ENCODE measurements around the gene ISM1.
A peak's percentile ranks its signal among the peaks of the same experiment; 100 is the strongest.

The ISM1 gene

DNA sequence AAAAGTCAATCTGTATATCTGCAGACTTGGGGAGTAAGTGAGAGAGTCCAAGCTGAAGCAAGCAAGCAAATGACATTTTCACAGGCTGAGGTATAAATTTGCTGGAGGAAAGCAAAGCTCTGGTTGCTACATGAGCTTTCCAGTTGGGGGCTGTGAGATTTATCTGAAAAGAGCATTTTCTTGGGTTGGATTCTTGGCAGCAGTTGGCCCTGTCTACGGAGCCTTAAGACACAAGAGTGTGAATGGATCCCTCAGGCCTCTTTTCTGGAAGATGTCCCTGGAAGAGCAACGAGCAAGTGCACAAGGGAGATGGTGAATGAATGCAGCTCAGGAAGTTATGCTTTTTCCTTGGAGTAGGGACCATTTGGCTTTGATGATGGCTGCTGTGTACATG, 30.8 kb downstream of the ISM1 start:
- DNase-seq: no peak

DNA sequence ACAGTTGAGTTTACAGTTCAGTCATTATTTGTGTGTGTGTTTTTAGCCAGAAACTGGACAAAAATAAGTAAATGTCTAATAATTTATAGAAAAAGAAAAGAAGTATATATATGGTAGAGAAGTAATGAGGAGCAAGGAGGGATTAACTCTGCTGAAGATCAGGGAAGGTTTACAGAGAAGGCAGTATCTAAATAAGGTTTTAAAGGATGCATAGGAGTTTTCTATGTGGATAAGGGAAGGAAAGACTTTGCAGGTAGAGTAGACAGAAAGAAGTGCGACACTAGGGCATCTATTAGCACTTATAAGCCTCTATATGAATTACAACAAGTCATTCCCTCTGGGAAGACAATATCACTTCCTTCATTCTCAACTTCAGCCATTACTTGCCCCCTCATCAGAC, 34.3 kb downstream of the ISM1 start:
- DNase-seq: no peak

DNA sequence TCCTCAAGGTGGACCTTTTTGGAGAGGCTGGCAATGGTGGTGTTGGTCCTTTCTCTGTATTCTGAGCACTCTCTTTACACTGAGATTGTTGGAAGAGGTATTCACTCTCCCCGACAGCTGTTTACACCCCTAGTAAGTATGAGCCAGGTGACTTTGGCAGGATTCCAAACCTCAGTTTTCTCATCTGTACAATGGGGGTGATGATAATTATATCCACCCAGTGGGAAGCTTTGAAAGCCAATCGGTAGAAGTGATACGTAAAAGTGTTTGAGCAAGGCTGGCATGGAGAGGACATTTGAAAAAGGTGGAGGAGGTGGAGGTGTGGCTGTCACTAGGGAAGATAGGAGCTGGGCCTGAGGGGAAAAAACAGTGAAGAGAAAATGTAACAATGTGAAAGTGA, 35.5 kb downstream of the ISM1 start:
- DNase-seq: no peak

DNA sequence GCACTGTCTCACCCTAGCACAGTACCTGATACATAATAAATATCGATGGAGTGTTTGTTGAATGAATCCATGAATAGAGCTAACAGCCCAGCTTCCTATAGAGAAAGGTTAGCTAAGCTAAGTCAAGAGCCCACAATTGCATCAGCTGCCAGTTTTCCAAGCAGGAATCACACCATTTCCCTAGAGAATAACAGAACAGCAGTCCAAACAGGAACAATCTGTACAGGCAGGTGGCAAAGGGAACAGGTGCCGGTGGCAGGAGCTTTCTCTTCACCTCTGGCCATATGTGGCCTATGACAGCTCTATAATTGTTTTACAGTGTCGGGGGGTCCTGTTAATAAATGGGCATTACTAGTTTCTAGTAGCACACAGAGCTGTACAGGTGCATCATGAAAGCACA, 38.8 kb downstream of the ISM1 start:
- no peak for DNase-seq

DNA sequence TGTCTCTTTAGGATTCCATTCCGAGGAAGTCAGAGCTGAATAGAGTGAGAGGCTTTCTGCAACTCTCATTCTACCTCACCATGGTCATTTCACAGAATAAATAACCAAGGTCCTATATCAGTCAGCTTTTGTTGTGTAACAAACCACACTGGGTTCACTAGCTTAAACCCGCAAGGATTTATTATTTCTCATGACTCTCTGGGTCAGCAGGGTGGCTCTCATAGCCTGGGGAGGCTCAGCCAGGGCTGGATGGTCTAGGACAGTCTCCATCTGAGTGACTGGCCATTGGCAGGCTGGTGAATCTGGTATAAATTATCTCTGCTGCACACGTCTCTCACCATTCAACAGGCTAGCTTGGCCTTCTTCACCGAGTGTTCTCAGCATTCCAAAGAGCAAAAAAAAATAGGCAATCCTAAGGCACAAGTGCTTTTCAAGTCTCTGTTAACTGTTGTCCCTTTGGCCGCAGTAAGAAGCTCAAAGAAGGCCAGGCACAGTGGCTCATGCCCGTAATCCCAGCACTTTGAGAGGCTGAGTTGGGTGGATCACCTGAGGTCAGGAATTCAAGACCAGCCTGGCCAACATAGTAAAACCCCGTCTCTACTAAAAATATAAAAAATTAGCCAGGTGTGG, 39.7 kb downstream of the ISM1 start:
- DNase-seq: no peak

DNA sequence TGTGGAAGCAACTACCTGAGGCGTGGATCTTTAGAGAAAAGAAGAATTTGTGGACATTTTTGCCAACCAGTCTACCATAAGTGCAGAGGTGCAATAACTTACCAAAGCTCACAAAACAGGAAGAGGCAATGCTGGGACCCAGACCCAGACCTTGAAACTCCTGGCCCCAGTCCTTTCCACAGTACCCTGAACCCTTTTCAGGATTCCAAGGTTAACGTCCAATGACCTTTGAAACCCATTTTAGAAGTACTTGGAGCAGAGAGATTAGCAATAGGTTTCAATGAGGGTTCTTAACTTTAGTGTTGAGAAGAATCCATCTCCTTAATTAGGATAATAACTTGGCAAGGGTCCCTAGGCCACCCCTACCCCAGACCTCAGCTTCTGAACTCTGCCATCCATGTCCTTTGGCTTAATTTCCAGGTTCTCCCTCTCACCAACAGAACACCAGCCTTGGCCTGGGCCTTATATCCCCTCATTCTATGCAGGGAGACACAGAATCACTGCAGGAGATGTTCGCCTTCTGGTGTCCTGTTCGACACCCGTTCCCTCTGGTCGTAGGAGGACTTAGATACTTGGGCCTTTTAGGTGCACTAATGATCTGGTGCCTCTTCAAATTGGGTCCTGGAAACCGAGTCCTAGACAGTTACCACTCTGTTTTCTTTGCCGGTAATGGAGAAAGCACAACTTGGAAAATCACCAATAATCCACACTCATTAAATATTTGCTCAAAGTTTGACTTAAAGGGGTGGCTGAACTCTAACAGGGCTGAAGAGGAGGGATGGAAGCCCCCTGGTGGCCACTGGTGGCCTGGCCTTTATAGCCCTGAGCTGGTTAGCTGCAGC, 40.6 kb downstream of the ISM1 start:
- DNase-seq: peak in 9 of 51 donors; percentile 0 to 37 (median 6)

DNA sequence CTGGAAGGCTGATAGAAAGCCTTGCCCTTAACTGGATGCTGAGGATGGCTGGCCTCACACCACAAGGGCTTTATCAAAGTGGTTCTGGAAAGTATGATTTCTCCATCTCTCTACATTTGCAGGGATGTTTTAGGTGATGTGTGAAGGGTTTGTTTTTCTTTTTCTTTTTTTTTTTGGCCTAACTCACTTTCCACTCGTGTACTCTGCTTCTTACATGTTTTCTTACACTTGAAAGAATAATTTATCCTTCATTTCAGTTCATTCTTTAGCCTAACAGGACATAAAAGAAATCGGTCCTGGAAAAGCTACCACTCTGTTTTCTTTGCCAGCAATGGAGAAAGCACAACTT, 41.2 kb downstream of the ISM1 start:
- no peak for DNase-seq

DNA sequence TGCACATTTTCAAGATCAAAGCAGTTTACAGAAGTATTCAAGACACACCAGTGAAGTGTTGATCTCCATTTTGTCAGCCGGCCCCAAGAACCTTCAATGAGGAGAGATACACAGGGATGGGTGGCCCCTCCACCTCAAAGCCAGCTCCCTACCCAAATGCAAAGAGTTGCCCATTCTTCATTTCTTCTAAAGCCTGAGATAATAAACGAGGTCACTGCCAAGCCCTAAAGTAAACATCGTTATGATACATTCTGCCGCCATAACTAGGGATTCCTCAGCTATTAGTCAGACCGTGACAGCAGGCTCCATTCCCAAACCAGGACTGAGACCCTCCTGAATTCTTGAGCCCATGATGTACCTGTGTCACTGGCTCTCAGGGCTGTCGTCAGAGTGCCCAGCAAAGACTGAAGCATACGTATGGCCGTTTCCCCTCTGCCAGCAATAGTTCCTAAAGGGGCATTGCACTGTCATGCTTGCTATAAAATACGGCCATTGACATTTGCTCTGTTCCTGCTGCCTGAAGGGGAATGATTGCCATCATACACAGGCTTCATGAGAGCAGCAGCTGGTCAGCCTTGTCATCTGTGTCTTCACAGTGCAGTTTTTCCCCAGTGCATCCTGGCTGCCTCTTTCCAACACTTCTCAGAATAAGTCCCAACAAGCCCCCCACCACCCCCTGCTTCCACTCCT, 41.7 kb downstream of the ISM1 start:
- no peak for DNase-seq

DNA sequence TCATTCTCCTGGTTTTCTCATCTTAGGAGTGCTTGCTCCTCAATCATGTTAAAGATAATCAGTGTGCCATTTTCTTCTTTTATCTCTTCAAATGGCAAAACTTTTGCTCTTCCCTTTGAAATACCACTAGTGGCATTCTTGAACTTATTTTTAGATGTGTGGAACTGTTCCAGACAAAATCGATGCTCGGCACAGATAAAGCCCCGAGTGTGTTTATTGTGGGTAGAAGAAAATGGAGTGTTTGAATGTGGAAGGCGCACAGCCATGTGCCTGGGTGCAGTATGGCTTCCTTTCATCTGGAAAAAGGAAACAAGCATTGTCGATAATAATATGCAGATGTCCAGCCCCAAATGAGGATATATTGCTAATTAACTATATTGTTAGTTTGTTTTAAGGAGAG, 42.4 kb downstream of the ISM1 start:
- no peak for DNase-seq

DNA sequence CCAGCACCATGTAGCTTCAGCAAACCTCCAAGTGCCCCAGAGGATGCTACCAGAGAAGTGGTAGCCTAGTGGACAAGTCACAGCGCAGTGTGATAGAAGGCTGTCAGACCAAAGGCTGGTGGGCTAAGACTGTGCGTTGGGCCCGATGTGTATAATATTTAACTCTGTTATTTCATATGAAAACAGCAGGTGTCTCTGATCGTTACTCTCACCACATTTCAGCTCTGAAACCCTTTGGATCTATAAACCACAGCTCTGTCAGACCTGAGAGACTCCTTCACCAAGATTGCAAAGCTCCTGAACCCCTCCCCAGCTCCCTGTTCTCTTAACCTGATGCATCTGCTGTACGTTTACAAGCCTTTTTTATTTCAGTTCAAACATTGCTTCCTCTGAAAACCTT, 43.8 kb downstream of the ISM1 start:
- DNase-seq: no peak

DNA sequence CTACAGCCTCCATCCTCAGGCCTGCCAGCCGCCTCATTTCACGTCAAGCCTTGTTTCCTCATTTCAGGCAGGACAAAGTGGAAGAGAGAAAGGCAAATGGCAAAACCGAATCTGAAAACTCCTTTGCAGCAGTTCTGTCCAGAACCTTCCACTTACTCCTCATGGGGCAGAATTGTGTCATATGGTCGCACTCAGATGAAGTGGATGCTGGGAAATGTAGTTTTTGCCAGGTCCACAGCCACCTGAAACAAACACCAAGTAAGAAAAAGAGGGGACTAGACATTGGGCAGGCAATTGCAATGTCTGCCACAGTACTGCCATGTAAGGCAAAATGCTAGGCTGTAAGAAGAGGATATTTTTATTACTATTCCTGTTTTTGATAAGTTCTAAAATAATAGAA, 44.9 kb downstream of the ISM1 start:
- DNase-seq: no peak

DNA sequence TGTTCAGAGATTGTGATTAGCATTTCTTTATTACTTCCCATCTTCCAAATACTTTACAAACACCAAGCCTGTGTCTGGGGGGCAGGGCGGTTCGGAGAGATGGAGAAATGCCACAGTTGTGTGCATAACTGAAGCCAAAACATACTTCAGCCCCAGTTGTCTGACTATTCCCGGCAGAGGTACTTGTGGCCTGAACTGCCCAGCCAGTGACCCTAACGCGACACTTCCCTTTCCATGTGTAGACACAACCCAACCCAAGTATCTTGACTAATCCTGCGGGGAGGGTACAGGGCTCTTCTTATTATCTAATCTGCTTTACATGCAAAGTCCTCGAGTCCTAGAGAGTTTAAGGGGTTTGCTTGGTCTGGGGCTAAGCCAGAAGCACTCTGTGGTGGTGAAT, 46.2 kb downstream of the ISM1 start:
- no peak for DNase-seq

DNA sequence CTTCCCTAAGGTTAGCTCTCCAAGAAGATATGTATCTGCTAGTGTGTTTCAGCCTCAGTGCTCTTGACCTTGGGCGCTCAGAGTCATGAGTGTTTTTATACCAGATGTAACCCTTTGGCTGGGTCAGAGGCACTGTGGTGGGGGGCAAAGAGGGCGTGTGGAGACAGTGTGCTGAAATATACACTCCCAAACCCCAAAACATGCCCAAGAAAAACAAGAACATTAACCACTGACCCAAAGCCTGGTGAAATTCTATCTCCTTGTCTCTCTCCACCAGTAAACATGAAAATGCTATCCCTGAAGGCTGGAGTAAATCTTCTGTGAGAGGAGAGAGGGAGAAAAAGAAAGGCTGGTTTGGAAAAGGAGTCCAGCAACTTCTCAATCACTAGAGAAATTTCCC, 47.9 kb downstream of the ISM1 start:
- no peak for DNase-seq

DNA sequence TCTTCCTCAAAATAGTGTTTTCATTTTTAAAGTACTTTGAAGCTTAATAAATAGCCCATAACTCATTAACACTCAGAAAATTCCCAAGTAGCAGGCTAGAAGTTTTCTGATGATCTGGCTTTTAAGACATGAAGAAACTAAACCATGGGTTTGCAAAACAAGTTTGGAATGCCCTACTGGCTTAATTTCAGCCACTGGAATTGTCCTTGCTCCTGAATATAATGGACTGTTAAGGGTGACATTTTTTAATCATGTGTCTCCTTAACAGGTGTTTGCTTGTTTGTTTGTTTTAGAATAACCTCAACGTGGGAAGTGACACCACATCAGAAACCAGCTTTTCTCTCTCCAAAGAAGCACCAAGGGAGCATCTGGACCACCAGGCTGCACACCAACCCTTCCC, 49.1 kb downstream of the ISM1 start:
- DNase-seq: no peak

DNA sequence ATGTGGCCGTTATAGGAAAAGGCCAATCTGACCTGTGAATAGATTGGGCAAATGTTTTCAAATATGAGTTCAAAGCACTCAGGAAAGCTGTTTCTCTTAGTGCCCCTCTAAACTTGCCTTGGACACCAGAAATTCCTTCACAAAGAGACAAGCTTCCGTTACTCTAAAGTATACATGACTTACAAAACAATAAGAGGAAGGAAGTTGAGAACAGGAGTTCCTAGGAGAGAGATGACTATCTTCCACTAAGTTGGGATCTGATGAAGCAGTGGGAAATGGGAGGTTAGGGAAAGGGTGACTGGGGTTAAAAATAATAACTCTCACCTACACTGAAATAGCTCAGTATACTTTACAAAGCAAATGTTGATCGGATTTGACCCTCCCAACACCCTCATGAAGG, 50.0 kb downstream of the ISM1 start:
- DNase-seq: no peak

DNA sequence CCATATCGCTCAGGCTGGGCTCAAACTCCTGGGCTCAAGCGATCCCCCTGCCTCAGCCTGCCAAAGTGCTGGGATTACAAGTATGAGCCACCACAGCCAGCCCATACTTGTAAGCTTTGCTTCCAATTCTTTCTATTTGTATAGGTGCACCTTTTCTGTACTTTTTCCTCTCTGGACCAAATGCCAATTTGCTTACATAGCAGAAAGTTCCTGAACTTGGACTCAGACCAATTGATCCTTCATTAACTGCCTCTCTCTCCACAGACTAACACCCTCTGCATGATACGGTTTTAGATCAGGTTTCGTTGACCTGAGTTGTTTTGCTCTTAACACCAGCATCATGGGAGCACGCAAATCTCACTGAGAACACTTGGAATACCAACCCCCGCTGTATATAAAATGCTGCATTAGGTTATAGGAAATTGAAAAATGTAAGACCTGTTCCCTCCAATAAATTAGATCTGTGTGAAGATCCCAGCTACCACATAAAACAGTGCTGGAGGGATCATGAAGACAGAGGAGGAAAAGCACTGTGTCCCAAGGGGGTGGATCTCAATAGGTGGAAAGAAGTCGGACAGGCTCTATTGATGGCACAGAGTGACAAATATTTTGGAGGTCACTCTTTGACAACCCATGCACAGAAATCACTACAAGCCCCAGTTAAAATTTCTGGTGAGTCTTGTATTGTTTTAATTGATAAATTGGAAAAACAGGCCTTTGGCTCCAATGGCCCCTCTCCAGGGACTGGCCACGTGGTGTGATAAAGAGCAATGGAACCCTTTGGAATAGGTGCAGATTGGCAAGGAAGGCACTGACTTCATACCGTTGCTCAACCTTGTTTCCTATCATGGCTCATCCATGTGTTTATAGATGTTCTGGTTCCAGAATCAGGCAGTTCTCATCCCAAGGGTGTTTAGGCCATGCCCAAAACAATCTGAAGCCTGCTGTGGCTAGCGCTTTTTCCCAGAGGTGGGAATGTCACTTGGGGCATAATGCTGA, 51.2 kb downstream of the ISM1 start:
- DNase-seq: no peak

DNA sequence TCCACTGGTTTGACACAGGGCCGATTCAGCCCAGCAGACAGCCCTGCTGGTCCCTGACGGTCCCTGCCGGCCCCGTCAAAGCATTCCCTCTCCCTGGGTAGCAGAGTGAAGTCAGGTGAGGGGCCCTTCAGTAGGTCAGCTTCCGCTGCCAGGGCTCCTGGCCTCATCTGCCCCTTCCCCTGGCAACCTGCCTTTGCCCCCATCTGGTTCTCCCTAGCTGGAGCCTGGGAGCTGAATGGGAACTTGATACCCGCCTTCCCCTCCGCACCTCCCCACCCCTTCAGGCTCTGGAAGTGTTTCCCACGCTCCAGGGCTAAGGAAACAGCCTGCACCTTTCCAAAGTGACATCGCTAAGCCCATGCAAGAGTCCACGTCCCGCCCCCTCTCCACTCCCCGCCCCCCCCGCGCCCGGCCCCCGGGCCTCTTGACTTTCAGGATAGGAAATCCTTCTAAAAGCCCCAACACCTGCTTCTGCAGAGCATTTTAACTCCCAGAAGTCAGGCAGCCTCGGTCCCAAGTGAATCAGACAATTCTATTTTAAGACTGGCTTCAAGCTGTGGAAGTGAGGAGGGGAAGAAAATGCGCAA, 53.3 kb downstream of the ISM1 start:
- DNase-seq: no peak

DNA sequence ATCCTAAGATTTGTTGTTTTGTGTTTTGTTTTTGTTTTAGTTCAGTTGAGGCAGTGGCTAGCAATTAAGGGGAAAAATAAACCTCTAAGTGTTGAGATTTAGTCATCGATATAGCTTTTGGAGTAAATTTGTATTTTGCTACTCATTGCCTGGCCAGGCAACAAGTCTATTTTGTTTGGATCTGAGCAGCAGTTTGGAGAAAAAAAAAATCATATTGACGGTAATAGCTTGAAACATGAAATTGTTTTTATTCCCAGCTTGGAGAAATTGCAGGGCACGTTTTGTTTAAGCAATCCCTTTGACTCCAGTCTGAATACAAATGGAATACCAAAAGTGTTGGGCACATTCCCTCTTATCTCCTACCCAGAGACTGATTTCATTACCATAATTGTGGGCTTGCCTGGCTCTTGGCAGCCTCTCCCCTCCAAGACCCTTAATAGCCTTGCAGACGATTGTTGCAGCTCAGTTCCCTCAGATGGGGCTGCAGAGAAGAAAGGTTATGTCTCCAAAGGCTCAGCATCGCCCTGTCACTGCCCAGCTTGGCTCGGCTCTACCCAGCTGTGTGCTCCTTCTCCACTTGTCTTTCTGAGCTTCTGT, 56.0 kb downstream of the ISM1 start:
- DNase-seq: no peak

DNA sequence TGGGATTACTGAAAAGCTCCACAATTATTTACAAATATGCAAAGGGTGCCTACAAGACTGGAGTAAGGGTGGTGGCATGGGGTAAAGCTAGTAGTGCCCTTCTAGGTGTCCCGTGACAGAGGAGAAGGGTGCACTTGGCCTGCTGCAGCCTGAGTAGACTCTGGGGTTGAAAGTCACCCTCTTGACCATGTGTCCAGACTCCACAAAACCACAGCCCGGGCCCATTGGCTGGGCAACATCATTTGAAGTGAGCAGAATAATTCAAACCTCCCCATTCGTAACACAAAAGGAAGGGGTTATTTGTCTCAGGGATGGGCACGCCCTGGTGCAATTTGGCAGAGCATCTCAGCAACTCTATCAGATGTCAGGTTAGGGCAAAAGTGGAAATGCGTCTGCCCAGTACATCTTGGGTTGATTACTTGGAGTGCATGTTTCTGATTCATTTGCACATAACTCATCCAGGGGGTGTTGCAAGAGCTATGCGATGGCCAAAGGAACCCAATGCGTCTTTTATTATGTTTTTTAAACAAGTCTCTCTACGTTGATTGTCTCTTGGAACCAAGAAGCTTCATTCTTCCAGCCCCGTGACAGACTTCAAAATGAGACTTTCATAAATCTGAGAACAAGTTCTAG, 56.7 kb downstream of the ISM1 start:
- DNase-seq: no peak

DNA sequence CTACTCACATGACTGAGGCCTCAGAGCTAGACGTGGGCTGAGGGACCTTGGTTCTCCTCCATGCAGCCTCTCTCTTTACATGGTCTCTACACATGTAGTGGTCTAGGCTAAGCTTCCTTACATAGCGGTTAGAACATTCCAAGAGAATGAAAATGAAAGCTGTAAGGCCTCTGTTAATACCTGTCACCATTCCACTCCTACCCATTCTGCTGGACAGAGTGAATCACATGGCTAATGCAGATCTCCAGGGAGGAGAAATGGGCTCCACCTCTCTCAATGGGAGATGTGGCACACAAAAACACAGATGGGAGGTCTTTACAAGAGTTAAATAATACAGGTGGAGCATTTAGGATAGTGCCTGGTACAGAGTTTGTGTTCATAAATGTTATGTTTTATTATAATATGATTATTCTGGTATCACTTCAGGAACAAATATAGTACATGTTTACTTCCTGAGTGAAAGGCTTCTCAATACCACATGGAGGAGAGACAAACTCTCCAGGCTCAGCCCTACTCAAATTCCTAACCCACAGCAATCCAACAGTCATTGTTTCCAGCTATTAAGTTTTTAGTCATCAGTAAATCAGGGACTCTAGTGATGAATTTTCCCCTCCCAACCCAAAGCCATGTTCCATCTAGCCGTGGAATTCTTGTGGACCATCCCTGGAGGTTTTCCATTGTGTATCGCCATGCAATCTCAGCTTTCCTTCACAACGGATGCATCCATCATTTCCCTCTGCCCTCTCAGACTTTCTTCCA, 57.9 kb downstream of the ISM1 start:
- no peak for DNase-seq
